NAMALWA (cell line): Measurements from ENCODE around the gene IGF1R.
A peak's percentile ranks its signal among the peaks of the same experiment; 100 is the strongest.

Experiments
- DNase-seq: peaks from one replicate; pipeline ENCODE4 v3.0.0-alpha.2; 2015; ENCODE audit warnings: low spot score

IGF1R gene

DNA sequence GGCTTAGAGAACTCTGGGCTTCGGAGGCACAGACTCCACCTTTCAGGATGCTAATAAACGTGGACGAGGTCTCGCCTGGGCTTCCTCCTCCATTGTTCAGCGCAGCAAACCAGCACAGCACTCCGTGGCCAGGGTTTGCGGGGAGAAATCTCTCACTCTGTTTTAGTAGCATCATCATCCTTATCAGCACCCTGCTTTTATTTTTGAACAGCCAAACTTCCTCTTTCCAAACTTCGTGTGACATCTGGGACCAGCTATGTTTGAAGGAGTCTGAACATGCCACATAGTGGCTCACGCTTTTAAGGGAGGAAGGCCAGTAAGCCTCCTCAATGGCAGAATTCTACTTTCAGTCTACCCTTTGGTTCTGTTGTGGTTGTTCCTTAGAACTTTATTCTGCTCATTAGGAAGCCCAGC, 210.3 kb downstream of the IGF1R start:
- DNase-seq: peak; percentile 62

DNA sequence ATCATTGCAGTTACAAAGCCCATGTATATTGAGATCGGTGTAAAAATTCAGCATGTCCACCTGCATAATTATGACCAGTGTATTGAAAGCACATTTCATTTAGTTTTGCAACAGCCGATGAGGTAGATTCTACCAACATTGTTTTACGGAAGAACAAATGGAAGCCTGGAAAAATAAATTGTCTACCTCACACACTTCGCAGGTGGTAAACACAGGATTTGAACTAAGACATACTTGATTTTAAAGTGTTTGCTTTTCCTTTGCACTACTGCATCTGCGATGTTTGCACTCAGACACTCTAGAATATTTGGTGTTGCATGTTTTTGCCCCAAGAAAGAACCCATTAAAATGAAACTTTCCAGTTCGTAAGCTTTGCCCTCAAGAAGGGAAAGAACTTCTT, 210.8 kb downstream of the IGF1R start:
- DNase-seq: no peak

DNA sequence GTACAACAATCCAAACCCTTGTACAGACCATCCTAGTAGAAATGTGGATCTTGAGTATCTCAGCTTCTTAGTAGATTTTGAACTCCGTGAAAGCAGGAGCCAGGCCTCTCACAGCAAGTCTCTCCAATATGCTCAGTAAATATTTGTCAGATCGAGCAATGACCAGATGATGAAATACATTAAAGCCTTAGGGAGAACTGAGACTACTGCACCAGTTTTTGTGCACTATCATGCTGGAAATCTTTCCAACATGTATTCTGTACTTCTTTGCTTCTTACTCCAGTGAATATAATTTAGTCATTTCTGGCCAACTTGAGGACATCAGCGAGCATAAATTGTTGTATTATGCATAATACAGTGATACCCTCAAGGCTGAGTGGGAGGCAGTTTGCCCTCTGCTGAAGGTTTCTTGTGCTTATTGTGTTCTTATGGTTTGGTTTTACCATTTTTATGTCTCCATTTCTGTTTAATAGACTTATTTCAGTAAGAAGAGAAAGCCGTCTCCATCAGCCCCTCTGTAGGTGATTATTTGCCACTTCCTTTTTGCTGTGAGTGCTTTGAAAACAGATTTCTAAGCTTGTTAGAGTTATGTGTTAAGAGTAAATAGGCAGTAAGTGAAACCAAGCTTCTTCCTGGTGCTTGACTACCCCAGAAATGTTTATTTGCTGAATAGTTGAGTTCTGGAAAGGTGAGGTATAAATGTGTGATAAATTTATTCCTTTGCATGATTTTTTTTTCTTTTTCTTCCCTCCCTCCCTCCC, 212.1 kb downstream of the IGF1R start:
- no peak for DNase-seq

DNA sequence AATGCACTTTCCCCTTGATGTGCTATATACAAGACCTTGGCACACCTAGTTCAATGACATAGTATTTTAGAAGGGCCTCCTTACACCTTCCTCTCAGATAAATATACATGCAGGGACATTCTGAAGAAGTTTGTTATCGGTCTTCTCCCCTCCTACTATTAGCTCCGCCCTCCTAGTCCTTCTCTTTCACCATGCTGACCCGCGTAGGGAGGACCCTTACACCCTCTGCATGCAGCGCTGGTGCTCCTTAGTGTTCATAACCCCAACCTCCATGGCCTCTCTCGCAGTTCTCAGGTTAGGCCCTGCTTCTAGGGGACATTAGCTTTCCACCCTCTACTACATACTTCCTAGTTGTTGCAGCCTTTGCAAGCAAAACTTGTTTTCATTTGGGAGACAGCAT, 212.8 kb downstream of the IGF1R start:
- no peak for DNase-seq

DNA sequence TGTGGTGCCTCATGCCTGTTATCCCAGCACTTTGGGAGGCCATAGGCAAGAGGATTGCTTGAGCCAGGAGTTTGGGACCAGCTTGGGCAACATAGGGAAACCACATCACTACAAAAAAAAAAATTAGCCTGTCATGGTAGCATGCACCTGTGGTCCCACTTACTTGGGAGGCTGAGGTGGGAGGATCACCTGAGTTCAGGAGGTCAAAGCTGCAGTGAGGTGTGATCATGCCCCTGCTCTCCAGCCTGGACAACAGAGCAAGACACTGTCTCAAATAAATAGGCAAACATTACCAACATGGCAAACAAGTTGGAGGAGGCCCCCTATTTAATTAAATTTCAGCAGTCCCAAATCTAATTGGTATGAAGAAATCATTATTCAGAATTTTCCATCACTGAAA, 215.6 kb downstream of the IGF1R start:
- no peak for DNase-seq

DNA sequence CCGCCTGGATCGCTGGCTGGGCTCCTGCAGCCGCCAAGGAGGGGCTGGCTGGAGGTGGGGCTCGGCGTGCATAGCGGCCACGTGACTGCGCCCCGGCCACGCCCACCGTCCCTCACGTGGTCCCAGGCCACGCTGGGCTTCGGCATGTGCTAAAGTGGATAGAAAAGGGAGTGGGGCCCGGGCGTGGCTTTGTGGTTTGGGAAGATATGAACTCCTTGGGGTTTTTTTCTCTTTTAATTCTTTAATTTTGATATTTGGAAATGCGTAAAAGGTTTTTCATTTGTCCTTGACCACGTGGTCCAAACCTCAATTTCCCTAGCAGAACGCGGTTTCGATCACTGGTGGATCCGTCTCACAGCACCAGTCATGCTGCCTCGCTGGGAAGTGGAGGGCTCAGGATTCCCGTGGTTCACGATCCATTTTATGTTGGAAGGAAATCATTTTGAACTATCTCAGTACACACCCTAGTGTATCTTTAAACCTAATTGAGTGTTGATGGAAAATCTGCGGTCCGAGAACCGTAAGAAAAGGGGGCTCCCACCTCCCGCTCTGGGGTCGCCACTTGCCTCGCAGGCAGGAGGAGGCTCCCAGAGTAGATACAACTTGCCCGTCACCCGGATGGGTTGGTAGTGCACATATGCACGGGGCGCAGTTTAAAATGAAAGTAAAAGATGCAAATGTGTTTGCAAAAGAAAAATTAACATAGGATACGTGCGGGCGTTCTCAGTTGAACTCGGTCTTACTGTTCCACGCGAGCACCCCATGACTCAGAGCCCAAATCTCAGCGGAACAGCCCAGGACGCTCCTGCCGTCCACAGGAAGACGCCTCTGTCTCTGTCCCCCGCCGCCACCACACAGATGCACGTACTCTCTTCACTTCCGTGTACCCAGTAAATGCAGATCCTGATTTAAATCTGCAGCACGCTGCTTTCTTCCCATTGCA, 217.3 kb downstream of the IGF1R start:
- no peak for DNase-seq

DNA sequence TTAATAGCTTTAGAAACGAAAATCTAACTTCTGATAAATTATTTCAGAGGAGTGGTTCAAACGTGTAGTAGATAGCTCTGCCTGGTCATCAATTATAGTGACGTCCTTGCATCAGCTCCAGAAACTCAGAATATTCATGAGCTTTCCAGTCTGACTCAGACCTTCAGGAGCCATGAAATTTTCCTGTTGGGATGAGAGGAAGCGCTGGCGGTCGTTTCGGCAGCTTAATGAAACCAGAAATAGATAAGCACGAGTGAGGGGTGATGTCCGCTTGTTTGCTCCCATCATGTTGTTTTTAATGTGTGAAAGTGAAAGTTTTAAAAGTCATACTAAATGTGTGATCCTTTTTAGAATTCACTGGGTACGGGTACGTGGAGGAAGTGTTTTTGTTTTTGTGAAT, 218.2 kb downstream of the IGF1R start:
- no peak for DNase-seq

DNA sequence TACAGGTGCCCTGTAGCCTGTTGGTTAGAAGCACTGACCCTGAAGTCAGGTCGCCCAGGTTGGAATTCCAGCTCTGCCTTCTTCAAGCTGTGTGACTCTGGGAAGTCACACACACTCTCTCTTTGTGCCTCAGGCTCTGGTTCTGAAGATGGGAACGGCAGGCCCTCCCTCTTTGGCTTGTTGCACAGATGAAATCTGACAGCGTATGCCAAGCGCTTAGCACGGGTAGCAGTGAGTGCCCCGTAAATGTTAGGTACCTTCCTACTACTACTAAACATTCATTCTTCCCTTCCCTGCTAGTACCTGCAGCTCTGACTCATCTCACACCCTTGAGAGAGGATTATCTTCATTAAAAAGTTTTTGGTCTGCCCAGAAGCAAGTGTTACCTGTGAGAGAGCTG, 220.2 kb downstream of the IGF1R start:
- DNase-seq: no peak

DNA sequence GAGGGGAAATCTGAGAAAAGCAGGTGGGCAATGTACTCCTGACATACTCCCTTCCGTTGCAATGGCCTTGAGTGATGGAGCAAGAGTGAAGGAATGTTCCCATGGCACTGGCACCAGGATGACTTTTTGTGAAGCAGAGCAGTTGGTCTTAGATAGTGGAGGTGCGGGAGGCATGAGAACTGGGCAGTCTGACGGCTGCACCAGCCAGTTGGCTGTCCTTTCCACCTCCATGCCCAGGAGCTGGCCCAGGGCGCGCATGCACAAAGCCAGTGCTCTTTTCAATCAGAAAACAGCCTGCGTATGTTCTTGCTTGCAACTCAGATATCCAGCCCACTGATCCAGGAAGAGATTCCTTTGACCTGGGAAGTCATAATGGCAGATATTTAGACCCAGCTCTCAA, 222.4 kb downstream of the IGF1R start:
- no peak for DNase-seq

DNA sequence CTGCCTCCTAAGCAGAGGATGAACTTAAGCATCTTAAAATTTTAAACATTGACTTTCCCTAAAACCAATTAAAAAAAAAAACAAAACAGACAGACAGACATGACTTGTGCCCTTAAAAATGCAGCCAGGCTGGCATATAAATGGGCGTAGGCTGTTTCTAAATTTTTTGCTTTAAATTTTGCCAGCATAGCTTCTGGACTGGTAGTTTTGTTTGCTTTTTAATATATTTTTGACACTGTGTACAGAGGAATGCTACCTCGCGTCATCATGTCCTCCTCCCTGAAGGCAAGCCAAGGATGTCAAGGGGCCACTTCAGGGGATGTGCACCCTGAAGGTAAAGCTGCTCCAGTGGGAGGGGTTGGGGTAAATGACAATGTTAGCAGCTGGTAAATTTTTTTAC, 224.4 kb downstream of the IGF1R start:
- no peak for DNase-seq

DNA sequence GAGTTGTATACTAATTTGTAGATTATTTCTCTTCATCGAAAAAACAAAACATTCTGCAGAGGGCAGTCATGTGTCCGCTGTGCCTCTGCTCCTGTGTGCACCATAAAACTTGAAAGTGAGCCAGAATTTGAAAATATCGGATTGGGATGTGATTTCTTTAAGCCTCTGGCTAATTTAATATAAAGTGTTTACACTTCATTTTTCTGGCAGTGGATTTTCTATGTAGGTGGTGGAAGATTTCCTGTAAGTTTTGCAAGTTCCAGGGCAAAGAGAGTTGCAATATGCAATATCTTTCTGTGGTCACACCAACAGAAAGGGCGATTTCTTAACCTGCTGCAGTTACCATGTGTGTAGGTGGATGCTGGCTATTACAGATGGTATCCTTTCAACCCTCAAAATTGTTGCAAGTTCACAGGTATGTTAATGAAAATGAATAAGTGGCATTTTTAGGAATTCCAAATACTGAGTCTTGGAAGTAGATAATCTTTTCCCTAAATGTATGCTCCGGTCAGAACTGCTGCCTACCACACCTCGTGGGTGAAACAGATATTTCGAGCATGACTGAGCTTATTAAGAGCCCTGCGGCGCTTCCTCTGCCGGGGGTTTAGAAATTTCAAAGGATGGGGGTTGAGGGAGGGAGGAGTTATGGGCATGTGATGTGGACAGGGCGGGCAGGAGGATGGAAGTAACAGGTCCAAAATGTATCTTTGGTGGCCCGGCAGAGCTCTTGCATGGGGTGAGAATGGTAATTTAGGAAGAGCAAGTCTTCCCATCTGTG, 225.3 kb downstream of the IGF1R start:
- DNase-seq: no peak

DNA sequence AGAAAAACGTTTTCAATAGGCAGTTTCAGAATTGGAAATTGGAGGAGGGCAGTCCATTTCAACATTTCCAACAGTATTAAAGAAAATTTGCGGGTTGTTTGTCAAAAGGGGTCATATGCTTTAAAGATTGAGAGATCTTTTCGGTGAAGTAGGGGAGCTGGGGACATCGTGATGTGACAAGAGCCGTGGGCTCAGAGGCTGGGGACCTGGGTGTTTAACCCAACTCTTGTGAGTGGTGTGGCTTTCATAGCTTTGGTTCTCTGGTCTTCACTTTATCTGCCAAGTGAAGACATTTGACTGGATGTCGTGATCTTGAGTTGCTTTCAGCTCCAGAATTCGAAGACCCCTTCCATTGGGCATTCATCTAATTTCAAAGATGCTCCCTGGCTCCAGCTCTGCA, 226.0 kb downstream of the IGF1R start:
- DNase-seq: no peak

DNA sequence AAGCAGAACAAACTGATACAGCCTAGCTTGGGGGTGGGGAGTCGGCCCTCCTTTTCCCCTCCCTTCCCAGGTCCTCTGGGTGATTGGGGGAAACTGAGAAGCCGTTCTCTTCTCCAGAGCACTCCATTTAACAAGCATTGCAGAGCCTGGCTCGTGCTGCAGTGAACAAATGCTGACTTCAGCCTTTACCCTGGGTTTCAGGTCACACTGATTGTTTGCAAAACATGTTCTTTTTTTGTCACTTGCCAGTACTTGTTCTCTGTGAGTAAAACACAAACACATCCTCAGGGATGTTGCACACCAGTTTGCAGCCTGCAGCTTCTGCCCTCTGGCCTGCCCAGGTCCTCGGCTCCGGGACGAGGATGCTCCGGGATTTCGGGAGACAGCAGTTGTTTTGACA, 226.4 kb downstream of the IGF1R start:
- no peak for DNase-seq

DNA sequence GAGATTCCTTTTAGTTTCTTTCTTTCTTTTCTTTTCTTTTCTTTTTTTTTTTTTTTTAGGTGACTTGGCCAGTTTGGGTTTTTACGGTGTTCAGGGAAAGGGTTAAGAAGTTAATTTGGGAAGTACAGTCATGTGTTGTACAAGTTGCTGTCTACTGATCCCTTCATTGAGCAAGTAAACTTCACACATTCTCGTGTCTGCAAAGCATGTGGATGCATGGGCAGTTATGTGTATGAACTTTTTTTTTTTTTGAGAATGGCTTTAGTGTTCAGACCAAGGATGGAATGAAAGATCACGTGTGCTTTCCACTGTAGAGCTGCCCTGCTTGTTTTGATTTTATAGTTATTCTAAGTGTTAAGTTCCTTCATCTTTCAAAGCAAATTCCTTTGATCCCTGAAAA, 227.0 kb downstream of the IGF1R start:
- no peak for DNase-seq

DNA sequence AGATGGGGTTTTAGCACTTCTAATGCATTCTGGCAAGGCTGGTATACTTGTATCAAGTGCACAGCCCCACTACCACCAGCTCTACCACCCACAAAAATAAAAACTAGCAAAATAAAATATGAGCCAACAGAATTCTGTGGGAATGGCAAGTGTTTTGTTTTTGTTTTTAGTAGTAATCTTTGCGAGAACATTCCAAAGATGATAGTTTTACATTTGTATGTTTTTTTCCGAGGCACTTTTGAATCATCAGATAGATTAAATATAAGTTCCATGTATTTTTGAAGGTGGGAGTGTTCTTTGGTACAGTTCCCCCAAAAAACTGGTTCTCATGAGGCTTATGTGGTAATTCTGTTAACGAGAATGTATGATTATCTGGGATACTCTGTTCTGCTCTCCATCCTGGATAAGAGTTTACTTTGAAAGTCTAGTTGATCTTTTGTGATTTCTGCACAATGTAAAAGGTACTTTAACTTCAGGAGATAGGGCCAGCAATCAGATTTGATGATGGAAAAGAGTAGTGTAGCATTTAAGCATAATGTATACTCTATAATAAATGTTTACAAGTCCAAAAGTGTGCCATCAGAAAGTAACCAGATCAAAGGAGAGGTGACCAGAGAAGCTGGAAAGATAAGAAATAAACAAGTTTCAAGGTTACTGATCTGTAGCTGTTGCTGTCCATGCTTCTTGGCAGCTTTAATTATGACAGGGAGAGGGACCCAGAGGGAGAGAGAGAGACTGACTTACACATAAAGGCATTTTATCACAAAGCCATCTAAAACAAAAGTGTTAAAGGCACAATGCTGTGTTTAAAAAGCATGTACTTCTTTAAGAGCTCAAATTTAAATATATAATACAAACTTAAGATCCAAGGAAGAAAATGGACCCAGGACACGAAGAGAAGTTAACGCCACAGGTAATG, 228.4 kb downstream of the IGF1R start:
- DNase-seq: no peak

DNA sequence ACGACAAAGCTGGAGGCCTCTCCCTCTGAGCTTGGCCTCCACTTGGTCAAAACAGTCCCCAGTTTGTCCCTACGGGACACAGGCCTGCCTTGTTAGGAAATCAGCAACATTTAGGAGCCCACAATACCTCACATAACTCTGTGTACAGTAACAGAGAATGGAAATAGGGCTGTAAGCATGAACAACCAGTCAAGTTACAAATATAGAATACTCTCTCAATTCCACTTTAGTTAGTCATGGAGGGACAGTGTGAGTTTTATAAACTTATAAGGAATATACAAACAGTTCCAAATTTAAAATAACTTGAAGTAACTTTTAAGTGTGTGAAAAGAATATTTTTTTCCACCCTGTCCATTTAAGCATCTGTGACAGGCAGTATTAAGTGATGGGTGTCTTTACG, 229.8 kb downstream of the IGF1R start:
- DNase-seq: no peak

DNA sequence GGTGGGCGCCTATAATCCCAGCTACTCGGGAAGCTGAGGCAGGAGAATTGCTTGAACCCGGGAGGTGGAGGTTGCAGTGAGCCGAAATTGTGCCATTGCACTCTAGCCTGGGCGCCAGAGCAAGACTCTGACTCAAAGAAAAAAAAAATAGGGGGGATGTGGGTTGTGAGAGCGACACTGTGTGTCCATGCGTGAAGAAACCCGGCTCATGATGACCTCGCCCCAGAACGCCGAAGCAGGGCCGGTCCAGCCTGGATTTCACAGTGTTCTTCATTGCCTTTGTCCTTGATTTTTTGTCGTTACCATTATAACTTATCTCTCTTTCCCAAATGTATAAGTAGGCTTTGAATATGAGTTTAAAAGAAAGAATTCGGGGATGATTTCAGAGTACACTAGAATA, 230.5 kb downstream of the IGF1R start:
- DNase-seq: no peak

DNA sequence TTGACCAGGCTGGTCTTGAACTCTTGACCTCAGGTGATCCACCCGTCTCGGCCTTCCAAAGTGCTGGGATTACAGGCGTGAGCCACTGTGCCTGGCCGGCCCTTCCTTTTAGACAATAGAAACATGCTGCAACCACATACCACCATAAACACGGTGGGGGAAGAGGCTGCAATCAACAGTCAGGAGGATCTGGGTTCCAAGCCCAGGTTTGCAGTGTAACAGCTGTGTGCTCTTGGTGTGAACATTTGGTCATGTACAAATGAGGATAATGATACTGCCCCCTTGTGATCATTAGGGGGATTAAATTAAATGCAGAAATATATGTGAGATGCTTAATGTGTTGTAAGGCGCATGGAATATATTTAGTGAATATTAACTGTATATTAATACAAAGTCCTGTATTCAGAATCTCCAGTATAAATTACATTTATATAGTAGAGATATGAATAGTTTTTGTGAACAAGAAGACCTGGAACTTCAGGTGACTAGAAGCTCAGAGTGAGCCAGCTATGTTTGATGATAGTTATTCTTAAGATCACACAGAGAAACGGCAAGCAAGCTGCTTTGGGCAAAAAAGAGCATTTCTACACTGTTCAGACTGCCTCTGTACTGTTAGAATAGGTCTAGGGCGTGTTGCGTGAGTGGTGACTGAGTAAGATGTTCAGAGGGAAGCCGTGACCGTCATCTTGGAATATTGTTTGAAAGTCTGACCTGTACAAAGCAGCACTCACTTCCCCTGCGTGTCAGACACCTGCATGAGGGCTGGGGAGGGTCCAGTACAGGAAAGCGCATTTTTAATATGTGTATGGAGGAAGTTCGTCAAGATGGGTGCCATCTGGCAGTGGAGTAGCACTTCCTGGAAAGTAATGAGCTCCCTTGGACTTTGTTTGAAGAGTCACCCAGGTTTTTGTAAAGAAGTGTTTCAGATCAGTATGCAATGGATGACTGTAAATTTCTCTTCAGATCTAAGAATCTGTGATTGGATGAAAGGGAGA, 233.5 kb downstream of the IGF1R start:
- DNase-seq: peak; percentile 80

DNA sequence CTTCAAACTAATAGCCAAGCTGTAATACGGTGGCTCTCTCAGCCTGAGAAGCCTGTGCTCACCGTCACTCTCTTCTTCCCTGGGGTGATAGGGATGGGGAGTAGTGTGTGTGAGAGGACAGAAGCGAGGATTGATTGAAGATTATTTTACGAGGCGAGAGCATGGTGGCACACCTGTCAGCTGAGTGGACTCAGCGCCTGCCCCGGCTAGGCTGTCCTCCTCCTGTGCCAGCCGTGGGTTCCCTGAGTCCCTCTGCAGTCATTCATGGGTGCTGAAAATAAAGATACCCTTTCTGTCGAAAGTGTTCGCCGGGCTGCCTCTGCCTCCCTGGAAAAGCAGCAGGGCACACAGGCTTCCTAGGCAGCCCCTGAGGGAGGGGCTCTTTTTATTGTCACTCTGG, 235.1 kb downstream of the IGF1R start:
- DNase-seq: no peak

DNA sequence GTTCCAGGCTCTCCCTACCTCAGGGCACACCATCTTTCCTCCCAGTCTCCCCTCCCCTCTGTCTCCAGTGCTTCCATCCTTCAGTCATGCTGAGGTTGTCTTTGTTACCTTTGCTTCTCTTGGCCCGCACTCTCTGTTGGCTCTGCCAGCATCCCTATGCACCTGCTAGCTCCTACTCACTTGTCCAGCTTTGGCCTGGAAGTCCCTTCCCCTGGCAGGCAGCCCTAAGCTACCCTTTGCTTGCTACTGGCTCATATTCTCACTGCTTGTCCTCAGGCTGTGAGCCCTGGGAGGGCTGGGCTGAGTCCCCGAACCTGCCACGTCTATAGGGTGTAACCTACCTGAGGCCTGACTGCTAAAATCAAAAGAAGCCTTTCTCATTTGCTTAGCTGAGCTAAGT, 236.6 kb downstream of the IGF1R start:
- DNase-seq: no peak
